ENCODE measurements around the gene PDZD7. TPM values are rescaled to one million over a fixed set of nuclear protein-coding genes. Genes with fewer than 3 reads are reported as not detected.

PDZD7 gene
- total and polyA plus RNA-seq, 4 donors: 0.09 to 1.3 (median 0.55) TPM

DNA sequence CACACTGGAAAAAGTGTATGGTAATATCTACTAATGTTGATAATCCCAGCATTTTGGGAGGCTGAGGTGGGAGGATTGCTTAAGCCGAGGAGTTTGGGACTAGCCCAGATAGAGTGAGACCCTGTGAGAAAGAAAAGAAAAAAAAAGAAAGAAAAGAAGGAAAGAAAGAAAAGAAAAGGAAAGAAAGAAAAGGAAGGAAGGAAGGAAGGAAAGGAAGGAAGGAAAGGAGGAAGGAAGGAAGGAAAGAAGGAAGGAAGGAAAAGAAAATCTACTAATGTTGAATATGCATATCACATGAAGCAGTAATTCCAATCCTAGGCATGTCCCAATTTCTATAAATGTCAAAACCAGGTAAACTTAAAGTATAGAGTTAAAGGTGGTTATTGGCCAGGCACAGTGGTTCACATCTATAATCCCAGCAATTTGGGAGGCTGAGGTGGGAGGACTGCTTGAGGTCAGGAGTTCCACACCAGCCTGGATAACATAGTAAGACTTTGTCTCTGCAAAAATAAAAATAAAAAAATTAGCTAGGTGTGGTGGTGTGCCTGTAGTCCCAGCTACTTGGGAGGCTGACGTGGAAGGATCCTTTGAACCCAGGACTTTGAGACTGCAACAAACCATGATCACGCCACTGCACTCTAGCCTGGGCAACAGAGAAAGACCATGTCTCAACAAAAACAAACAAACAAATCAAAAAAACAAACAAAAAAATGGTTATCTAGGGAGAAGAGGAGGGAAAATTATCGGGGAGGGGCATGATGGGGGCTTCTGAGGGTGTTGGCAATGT, 25.6 kb upstream of the PDZD7 start:
- ATAC-seq (ENCODE audit: insufficient read depth, low FRiP score): no peak

DNA sequence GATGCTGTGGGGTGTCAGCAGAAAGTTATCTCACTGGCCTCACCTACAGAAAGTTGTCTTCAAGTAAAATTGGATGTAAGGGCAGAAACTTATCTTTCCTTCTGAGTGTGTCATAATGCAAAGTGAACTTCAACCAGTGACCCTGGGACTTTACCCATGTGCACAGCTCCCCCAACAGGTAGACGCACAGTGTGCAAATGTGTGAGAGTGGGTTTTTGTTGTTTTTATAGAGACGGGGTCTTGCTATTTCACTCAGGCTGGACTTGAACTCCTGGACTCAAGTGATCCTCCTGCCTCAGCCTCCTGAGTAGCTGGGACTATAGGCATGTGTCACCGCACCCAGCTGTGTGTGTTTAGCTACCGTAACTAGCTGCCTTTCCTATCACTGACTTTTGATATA, 24.5 kb upstream of the PDZD7 start:
- Histone ChIP-seq H3K27ac (ENCODE audit: low read depth in 1 of 2, low read length in 1 of 2) (no peak overlapping the region), H3K36me3 (ENCODE audit: control insufficient read depth in 4 of 4, insufficient read depth in 4 of 4, low read length in 4 of 4) (no peaks in the 10 kb centered on the region), H3K4me3 (no peak overlapping the region), H3K9ac (ENCODE audit: insufficient read depth in 1 of 2, low read length in 2 of 2) (no peak overlapping the region), H3K4me1 (ENCODE audit: control insufficient read depth in 5 of 5, insufficient read depth in 5 of 5, low read length in 5 of 5) (peaks cover 0 to 12% (median 2%) of the 10 kb centered on the region in 5 donors), H3K9me3 (ENCODE audit: control insufficient read depth in 4 of 4, insufficient read depth in 3 of 4, low read length in 3 of 4) (no peaks in the 10 kb centered on the region), H3K27me3 (ENCODE audit: control insufficient read depth in 3 of 3, insufficient read depth in 3 of 3, low read length in 2 of 3) (peaks cover 0 to 13% (median 8%) of the 10 kb centered on the region in 3 donors)
- 89 to 94% methylated on average over 4 of the region's 4 CpGs for WGBS, 2 donors
- ATAC-seq (ENCODE audit: insufficient read depth, low FRiP score) (no peak), DNase-seq (no peak)
- TF ChIP-seq, protein P1, sequence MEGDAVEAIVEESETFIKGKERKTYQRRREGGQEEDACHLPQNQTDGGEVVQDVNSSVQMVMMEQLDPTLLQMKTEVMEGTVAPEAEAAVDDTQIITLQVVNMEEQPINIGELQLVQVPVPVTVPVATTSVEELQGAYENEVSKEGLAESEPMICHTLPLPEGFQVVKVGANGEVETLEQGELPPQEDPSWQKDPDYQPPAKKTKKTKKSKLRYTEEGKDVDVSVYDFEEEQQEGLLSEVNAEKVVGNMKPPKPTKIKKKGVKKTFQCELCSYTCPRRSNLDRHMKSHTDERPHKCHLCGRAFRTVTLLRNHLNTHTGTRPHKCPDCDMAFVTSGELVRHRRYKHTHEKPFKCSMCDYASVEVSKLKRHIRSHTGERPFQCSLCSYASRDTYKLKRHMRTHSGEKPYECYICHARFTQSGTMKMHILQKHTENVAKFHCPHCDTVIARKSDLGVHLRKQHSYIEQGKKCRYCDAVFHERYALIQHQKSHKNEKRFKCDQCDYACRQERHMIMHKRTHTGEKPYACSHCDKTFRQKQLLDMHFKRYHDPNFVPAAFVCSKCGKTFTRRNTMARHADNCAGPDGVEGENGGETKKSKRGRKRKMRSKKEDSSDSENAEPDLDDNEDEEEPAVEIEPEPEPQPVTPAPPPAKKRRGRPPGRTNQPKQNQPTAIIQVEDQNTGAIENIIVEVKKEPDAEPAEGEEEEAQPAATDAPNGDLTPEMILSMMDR (IDR thresholded peaks at IDR 0.05; ENCODE audit: control extremely low read depth, extremely low read depth): no peak

More for the DNA sequence above, 25.6 kb upstream of the PDZD7 start:
- Histone ChIP-seq H3K36me3 (ENCODE audit: control insufficient read depth in 4 of 4, insufficient read depth in 4 of 4, low read length in 4 of 4) (no peaks in the 10 kb centered on the region), H3K27ac (ENCODE audit: low read depth in 1 of 2, low read length in 1 of 2) (no peak overlapping the region), H3K9me3 (ENCODE audit: control insufficient read depth in 4 of 4, insufficient read depth in 3 of 4, low read length in 3 of 4) (no peaks in the 10 kb centered on the region), H3K4me1 (ENCODE audit: control insufficient read depth in 5 of 5, insufficient read depth in 5 of 5, low read length in 5 of 5) (peaks cover 0 to 16% (median 2%) of the 10 kb centered on the region in 5 donors), H3K27me3 (ENCODE audit: control insufficient read depth in 3 of 3, insufficient read depth in 3 of 3, low read length in 2 of 3) (peaks cover 0 to 2% (median 0%) of the 10 kb centered on the region in 3 donors), H3K9ac (ENCODE audit: insufficient read depth in 1 of 2, low read length in 2 of 2) (no peak overlapping the region), H3K4me3 (no peak overlapping the region)
- TF ChIP-seq, protein P1 (IDR thresholded peaks at IDR 0.05; ENCODE audit: control extremely low read depth, extremely low read depth): no peak
- WGBS, 2 donors: 97 to 99% methylated on average over 4 of the region's 4 CpGs
- no peak for DNase-seq

DNA sequence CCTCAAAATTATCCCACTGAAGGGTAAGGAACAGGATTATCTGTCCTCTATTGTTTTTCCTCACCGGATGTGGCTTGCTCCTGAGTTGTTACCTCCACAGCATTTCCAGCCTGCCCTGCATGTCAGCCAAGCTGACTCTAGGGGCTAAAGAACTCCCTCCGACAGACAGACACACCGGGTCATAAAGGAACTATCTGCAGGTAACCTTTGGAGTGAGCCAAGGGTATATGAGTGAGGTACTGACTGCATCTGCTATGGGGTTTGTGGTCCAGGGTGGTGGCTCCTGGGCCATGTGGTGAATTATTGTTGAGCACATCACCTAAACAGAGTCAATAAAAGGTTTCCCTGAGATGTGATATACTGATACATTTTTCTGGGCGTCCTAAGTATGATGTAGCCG, 23.9 kb upstream of the PDZD7 start:
- H3K27me3 ChIP-seq (ENCODE audit: control insufficient read depth in 3 of 3, insufficient read depth in 3 of 3, low read length in 2 of 3): peaks cover 0 to 18% (median 12%) of the 10 kb centered on the region in 3 donors
- no peak overlapping the region for H3K9ac ChIP-seq (ENCODE audit: insufficient read depth in 1 of 2, low read length in 2 of 2)

More for the DNA sequence above, 23.9 kb upstream of the PDZD7 start:
- H3K27ac ChIP-seq (ENCODE audit: low read depth in 1 of 2, low read length in 1 of 2): no peak overlapping the region
- ATAC-seq (ENCODE audit: insufficient read depth, low FRiP score) (no peak), DNase-seq (no peak)
- TF ChIP-seq, protein P1 (IDR thresholded peaks at IDR 0.05; ENCODE audit: control extremely low read depth, extremely low read depth): no peak
- H3K4me1 ChIP-seq (ENCODE audit: control insufficient read depth in 5 of 5, insufficient read depth in 5 of 5, low read length in 5 of 5): peaks cover 0 to 8% (median 1%) of the 10 kb centered on the region in 5 donors
- no peaks in the 10 kb centered on the region for H3K36me3 ChIP-seq (ENCODE audit: control insufficient read depth in 4 of 4, insufficient read depth in 4 of 4, low read length in 4 of 4)
- H3K4me3 ChIP-seq: no peak overlapping the region
- 89 to 90% methylated on average over 5 of the region's 5 CpGs for WGBS, 2 donors
- no peaks in the 10 kb centered on the region for H3K9me3 ChIP-seq (ENCODE audit: control insufficient read depth in 4 of 4, insufficient read depth in 3 of 4, low read length in 3 of 4)

All from lung (tissue), 12 donors.